GM12801 (cell line): ENCODE data around the gene TMC8.

Experiments used
- TF ChIP-seq, protein P1 (sequence below): IDR thresholded peaks from one replicate; pipeline ENCODE4 v1.5.1; 2011; ENCODE audit warnings: control low read depth; ENCODE audit not compliant: insufficient read length; ENCODE audit errors: extremely low read depth

The TMC8 gene

DNA sequence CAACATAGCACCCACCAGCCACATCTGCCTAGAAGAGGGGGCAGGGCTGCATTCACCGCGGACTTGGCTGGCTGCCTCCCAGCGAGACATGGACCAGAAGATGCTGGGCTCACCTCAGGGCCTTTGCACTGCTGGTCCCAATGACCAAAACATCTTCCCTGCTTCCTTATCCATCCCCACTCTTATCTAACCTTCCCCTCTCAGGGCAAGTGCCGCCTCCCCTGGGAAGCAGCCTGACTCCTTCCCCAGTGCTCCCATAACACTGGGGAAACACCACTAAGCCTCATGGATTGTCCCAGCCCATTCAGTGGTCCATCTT, 7.7 kb upstream of the TMC8 start:
- TF ChIP-seq, protein P1, sequence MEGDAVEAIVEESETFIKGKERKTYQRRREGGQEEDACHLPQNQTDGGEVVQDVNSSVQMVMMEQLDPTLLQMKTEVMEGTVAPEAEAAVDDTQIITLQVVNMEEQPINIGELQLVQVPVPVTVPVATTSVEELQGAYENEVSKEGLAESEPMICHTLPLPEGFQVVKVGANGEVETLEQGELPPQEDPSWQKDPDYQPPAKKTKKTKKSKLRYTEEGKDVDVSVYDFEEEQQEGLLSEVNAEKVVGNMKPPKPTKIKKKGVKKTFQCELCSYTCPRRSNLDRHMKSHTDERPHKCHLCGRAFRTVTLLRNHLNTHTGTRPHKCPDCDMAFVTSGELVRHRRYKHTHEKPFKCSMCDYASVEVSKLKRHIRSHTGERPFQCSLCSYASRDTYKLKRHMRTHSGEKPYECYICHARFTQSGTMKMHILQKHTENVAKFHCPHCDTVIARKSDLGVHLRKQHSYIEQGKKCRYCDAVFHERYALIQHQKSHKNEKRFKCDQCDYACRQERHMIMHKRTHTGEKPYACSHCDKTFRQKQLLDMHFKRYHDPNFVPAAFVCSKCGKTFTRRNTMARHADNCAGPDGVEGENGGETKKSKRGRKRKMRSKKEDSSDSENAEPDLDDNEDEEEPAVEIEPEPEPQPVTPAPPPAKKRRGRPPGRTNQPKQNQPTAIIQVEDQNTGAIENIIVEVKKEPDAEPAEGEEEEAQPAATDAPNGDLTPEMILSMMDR, result no peak

DNA sequence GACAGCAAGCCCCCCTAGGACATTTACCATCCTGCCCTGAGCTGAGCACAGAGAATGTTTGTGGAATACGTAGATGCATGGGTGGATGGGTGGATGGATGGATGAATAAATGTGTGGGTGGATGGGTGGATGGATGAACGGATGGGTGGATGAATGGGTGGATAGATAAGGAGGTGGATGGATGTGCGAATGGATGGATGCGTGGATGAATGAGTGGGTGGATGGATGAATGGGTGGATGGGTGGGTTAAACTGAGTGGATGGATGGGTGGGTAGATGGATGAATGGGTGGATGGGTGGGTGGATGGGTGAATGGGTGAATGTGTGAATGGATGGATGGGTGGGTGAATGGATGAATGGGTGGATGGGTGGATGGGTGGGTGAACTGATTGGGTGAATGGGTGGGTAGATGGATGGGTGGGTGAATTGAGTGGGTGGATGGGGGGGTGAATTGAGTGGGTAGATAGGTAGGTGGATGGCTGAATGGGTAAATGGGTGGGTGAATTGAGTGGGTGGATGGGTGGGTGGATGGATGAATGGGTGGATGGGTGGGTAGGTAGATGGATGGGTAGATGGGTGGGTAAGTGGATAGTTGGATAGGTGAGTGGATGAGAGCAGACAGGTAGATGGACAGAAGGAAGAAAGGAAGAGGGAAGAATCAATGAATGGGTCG, 7.2 kb upstream of the TMC8 start:
- TF ChIP-seq, protein P1, result no peak

DNA sequence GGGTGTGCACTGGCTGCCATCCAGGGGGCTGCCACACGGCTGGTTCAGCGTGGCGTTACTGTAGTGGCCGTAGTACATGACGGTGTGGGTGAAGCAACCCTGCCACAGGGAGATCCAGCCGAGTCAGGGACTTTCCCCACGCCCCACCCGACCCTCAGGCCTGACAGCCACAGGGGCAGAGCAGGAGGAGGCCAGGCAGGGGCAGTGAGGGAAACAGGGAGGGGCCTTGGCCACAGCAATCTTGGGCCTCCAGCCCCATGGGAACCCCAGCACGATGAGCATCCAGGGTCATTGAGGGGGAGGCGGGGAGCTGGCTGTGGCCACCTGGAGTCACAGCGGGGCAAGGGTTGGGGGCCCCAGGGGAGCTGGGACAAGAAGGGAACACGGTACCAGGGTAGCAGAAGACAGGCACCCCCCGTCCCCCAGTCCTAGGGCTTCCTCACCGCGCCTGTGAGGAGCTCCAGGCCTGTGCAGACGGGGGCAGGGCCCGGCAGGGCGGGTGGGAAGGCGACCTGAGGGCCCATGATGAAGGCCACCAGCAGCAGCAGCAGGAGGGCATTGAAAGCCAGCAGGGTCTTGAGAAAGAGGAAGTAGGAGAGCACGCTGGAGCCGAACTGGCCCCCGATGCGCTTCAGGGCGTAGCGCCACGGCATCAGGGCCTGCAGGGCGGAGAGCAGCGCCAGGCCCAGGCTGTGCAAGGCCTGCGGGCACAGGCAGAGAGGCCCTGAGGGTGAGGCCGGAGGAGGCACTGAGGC, 6.3 kb upstream of the TMC8 start:
- TF ChIP-seq, protein P1, result no peak

DNA sequence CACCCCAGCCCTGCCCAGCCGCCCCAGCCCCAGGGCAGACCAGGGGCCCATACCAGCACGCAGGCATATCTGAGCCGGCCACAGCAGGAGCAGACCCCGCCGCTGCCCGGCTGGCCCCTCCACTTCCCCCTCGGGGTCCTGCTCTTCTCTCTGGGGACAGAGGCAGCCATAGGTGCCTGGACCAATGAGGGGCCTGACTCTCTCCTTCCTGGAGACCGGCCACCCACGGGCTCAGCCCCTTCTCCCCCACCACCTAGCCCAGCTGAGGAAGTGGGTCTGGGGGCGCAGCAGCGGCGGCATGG, 5.8 kb upstream of the TMC8 start:
- TF ChIP-seq, protein P1, result no peak

DNA sequence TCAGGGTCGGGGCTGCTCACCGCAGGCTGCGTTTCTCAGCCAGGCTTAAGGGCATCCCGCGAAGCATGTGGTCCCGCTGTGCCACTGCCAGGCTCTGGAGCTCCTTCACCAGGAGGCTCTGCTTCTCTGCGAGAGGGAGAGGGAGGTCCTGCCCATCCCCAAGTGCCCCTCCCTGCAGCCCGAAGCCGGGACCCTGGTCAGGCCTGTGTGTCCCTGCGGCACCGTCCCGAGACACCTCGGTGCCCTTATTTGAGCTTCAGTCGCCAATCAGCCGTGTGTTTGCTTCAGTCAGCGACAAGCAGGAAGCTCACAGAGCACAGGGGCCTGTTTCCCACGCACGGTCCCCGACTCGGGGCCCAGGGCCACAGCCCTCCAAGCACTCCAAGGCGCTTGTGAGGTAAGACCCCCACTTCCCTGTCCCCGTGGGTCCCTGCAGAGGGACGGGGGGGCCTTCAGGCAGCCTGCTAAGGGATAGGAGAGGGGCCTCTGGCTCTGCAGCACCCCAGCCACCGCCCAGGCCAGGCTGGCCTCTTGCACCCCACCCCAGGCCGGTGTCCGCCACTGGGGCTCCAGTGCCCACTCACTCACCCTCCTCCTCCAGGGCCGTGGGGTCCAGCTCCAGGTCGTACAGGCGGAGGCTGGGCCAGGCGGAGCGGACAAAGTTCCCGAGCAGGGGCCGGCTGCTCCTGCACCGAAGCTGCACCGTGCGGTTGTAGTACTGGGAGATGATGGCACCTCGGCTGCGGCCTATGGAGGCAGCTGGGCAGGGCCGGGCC, 5.2 kb upstream of the TMC8 start:
- TF ChIP-seq, protein P1, result no peak

DNA sequence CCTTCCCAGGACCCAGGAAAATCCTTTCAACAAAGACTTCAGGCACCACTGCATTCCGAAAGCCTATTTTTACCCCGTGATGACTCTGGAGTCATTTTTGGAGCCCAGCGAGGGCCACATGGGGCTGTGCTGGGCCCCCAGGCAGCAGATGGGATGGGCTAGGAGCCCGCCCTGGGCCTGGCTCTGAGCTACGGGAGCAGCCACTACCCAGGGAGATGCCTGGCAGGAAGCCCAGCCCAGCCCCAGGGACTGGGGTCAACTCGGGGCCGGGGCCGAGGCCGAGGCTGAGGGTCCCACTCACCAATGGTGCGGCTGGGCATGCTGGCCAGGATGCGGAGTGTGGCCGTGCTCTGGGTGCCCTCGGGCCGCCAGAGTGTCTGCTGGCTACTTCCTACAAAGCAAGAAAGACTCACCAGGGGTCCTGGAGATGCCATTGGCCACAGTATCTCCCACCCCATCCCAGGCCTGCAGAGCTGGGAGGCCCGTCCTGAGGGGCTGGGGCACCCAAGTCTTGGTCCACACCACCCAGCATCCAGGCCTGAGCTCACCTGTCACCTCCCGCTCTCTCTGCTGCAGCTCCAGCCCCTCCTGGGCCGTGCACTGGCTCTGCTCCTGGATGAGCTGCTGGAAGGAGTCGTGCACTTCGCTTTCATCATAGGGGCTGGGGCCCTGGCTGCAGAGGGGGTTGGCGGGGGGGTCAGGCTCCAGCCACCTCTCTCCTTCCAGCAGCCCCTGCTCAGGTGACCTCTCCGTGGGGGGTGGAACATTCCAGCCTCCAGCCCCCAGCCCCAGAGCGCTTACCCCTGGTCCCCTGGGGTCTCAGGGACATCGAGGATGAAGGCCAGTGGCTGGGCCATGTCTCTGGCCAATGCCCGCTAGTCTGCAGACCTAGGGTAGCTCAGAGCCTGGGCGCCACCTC, 4.3 kb upstream of the TMC8 start:
- TF ChIP-seq, protein P1, result no peak

DNA sequence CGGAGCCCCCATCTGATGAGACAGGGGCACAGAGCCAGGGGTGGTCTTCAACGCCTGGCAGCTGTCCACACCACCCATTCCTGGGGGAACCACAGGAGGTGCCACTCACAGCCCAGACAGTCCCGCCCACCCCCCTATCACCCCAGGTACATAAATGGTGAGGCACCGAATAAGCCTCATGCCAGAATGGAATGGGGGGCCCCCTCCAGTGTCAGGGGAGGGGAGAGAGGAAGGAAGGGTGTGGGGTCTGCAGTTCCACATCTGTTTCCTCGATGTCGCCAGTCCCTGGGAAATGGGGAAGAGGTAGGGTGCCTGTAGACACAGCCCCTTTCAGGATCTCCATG, 3.7 kb upstream of the TMC8 start:
- TF ChIP-seq, protein P1, result no peak
